ENCODE data around the gene NOTO. TPM values are rescaled to one million over a fixed set of nuclear protein-coding genes. Genes with fewer than 3 reads are reported as not detected.

Gene NOTO
- total RNA-seq, 6 donors from 2014 or later = 0.09 to 0.15 (median 0.10) TPM; not detected in 3

GRCh38 chr2:73243884-73244570 is 41.7 kb downstream of the NOTO start:
- ATAC-seq (ENCODE audit: low FRiP score in 2 of 2) (peak in 1 of 2 donors; percentile 80), DNase-seq (peak in 1 of 2 donors; percentile 53)
- H3K27ac ChIP-seq = no peak overlapping the region
- peaks cover 10 to 16% (median 14%) of the 10 kb centered on the region in 4 donors for H3K4me1 ChIP-seq
- no peak overlapping the region for H3K4me3 ChIP-seq
- no peaks in the 10 kb centered on the region for H3K27me3 ChIP-seq
- peaks cover 41 to 100% (median 75%) of the 10 kb centered on the region in 4 donors for H3K36me3 ChIP-seq
- H3K9me3 ChIP-seq = no peaks in the 10 kb centered on the region
- no peak for TF ChIP-seq CTCF (IDR thresholded peaks at IDR 0.05)
- TF ChIP-seq POLR2A (IDR thresholded peaks at IDR 0.05) = no peak
- TF ChIP-seq POLR2AphosphoS5 (IDR thresholded peaks at IDR 0.05) = no peak
- TF ChIP-seq EP300 (IDR thresholded peaks at IDR 0.05) = no peak
- 36 to 48% methylated on average over 5 of the region's 5 CpGs for WGBS, 2 donors

- Histone ChIP-seq H3K27ac (no peak overlapping the region), H3K4me1 (peaks cover 7 to 13% (median 9%) of the 10 kb centered on the region in 4 donors), H3K27me3 (no peaks in the 10 kb centered on the region), H3K9me3 (no peaks in the 10 kb centered on the region), H3K4me3 (no peak overlapping the region), H3K36me3 (peaks cover 45 to 100% (median 78%) of the 10 kb centered on the region in 4 donors)
- DNase-seq = no peak
- TF ChIP-seq EP300 (IDR thresholded peaks at IDR 0.05) (no peak), CTCF (IDR thresholded peaks at IDR 0.05) (no peak), POLR2AphosphoS5 (IDR thresholded peaks at IDR 0.05) (no peak), POLR2A (IDR thresholded peaks at IDR 0.05) (no peak)
- ATAC-seq (ENCODE audit: low FRiP score in 2 of 2) = no peak
- WGBS, 2 donors = 88 to 98% methylated on average over 3 of the region's 3 CpGs
Measured at GRCh38 chr2:73244580-73244979, 42.2 kb downstream of the NOTO start.

- TF ChIP-seq POLR2A (IDR thresholded peaks at IDR 0.05) (no peak), EP300 (IDR thresholded peaks at IDR 0.05) (no peak), CTCF (IDR thresholded peaks at IDR 0.05) (no peak), POLR2AphosphoS5 (IDR thresholded peaks at IDR 0.05) (no peak)
- ATAC-seq (ENCODE audit: low FRiP score in 2 of 2) (no peak), DNase-seq (no peak)
- WGBS, 2 donors = 83 to 87% methylated on average over 3 of the region's 3 CpGs
- Histone ChIP-seq H3K4me1 (peaks cover 4 to 10% (median 6%) of the 10 kb centered on the region in 4 donors), H3K27me3 (no peaks in the 10 kb centered on the region), H3K4me3 (no peak overlapping the region), H3K27ac (no peak overlapping the region), H3K9me3 (no peaks in the 10 kb centered on the region), H3K36me3 (peaks cover 63 to 100% (median 88%) of the 10 kb centered on the region in 4 donors)
Measured at GRCh38 chr2:73246850-73247249, 44.5 kb downstream of the NOTO start.

- peaks cover 0 to under 1% (median 0%) of the 10 kb centered on the region in 4 donors for H3K4me1 ChIP-seq
- no peak overlapping the region for H3K4me3 ChIP-seq
- no peak for DNase-seq
- H3K9me3 ChIP-seq = no peaks in the 10 kb centered on the region
- H3K27ac ChIP-seq = no peak overlapping the region
- no peak for ATAC-seq (ENCODE audit: low FRiP score in 2 of 2)
- H3K36me3 ChIP-seq = peaks cover 73 to 100% (median 94%) of the 10 kb centered on the region in 4 donors
- 89 to 90% methylated on average over 9 of the region's 9 CpGs for WGBS, 2 donors
- no peaks in the 10 kb centered on the region for H3K27me3 ChIP-seq
- TF ChIP-seq POLR2AphosphoS5 (IDR thresholded peaks at IDR 0.05) (no peak), EP300 (IDR thresholded peaks at IDR 0.05) (no peak)
Measured at GRCh38 chr2:73249636-73250035, 47.3 kb downstream of the NOTO start.

- no peak for ATAC-seq (ENCODE audit: low FRiP score in 2 of 2)
- Histone ChIP-seq H3K4me1 (no peaks in the 10 kb centered on the region), H3K9me3 (no peaks in the 10 kb centered on the region), H3K36me3 (peaks cover 58 to 93% (median 84%) of the 10 kb centered on the region in 4 donors), H3K27me3 (no peaks in the 10 kb centered on the region), H3K4me3 (no peak overlapping the region), H3K27ac (no peak overlapping the region)
- 95% methylated on average over 13 to 17 of the region's 17 CpGs for WGBS, 2 donors
- no peak for DNase-seq
- TF ChIP-seq POLR2AphosphoS5 (IDR thresholded peaks at IDR 0.05) = no peak
- TF ChIP-seq CTCF (IDR thresholded peaks at IDR 0.05) = no peak
Measured at GRCh38 chr2:73250872-73251846, 48.8 kb downstream of the NOTO start.

Data from upper lobe of left lung (tissue), 6 donors.